Right kidney (tissue), 9 donors: ENCODE results near the gene SPECC1L.
"Not testable (repeated sequence)": the region's sequence is repeated elsewhere in the genome, so short reads cannot be mapped to it uniquely, and the experiment has no call there.

ENCODE experiments used
- DNase-seq: peaks from one replicate; pipeline ENCODE4 v3.0.0-alpha.2; 2016
- long read RNA-seq, 8 donors: transcript quantifications; one replicate each; lab custom pipeline, GENCODE V29; 2026

SPECC1L gene, protein sequence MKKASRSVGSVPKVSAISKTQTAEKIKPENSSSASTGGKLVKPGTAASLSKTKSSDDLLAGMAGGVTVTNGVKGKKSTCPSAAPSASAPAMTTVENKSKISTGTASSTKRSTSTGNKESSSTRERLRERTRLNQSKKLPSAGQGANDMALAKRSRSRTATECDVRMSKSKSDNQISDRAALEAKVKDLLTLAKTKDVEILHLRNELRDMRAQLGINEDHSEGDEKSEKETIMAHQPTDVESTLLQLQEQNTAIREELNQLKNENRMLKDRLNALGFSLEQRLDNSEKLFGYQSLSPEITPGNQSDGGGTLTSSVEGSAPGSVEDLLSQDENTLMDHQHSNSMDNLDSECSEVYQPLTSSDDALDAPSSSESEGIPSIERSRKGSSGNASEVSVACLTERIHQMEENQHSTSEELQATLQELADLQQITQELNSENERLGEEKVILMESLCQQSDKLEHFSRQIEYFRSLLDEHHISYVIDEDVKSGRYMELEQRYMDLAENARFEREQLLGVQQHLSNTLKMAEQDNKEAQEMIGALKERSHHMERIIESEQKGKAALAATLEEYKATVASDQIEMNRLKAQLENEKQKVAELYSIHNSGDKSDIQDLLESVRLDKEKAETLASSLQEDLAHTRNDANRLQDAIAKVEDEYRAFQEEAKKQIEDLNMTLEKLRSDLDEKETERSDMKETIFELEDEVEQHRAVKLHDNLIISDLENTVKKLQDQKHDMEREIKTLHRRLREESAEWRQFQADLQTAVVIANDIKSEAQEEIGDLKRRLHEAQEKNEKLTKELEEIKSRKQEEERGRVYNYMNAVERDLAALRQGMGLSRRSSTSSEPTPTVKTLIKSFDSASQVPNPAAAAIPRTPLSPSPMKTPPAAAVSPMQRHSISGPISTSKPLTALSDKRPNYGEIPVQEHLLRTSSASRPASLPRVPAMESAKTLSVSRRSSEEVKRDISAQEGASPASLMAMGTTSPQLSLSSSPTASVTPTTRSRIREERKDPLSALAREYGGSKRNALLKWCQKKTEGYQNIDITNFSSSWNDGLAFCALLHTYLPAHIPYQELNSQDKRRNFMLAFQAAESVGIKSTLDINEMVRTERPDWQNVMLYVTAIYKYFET
- long read RNA-seq, donor 1, full-length matches to known transcripts: 2 of 9 reads
- long read RNA-seq, donor 1, partial matches to known transcripts: 7 of 9 reads
- long read RNA-seq, donor 1, other reads (novel, unspliced or antisense): 0 of 9 reads
- long read RNA-seq, donor 2, full-length matches to known transcripts: 2 of 2 reads
- long read RNA-seq, donor 2, partial matches to known transcripts: 0 of 2 reads
- long read RNA-seq, donor 2, other reads (novel, unspliced or antisense): 0 of 2 reads
- long read RNA-seq, donor 3, full-length matches to known transcripts: 5 of 5 reads
- long read RNA-seq, donor 3, partial matches to known transcripts: 0 of 5 reads
- long read RNA-seq, donor 3, other reads (novel, unspliced or antisense): 0 of 5 reads
- long read RNA-seq, donor 4, full-length matches to known transcripts: 3 of 8 reads
- long read RNA-seq, donor 4, partial matches to known transcripts: 5 of 8 reads
- long read RNA-seq, donor 4, other reads (novel, unspliced or antisense): 0 of 8 reads
- long read RNA-seq, donor 5, full-length matches to known transcripts: 4 of 20 reads
- long read RNA-seq, donor 5, partial matches to known transcripts: 16 of 20 reads
- long read RNA-seq, donor 5, other reads (novel, unspliced or antisense): 0 of 20 reads
- long read RNA-seq, donor 6, full-length matches to known transcripts: 3 of 15 reads
- long read RNA-seq, donor 6, partial matches to known transcripts: 12 of 15 reads
- long read RNA-seq, donor 6, other reads (novel, unspliced or antisense): 0 of 15 reads
- long read RNA-seq, donor 7, full-length matches to known transcripts: 2 of 12 reads
- long read RNA-seq, donor 7, partial matches to known transcripts: 10 of 12 reads
- long read RNA-seq, donor 7, other reads (novel, unspliced or antisense): 0 of 12 reads
- long read RNA-seq, donor 8, full-length matches to known transcripts: 3 of 8 reads
- long read RNA-seq, donor 8, partial matches to known transcripts: 5 of 8 reads
- long read RNA-seq, donor 8, other reads (novel, unspliced or antisense): 0 of 8 reads

GRCh38 chr22:24270556-24271385 lies at the start of gene SPECC1L:
Gene SPECC1L (plus strand): TSS chr22:24270831. CDS start chr22:24302232, 31,401 bp downstream.
- DNase-seq: peak; percentile 100

GRCh38 chr22:24224468-24224867 lies 46.2 kb upstream of the SPECC1L start:
- DNase-seq: no peak

DNA sequence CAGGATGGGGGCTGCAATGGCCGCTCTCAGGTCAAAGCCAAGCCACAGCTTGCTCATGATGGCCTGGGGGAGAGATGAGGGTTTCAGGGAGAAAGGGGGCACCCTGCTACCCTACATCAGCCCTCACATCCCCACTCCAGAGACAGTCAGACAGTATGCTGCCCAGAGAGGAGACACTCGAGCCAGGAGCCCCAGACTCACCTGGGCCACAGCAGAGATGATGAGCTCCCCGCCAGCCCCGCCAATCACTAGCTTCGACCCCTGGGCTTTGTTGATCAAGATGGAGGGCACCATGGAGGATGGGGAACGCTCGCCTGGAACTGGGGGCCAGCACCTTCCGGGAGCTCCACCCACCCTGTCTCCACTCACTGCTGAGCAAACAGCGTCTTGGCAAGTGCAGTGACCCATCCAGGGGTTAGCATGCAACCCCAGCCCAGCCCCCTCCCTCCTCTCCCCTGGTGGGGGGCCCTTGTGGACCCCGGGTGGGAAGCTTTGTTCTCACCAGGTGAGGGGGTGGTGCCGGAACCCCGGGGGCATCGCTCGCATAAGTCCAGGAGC lies 45.5 kb upstream of the SPECC1L start:
- DNase-seq: no peak

DNA sequence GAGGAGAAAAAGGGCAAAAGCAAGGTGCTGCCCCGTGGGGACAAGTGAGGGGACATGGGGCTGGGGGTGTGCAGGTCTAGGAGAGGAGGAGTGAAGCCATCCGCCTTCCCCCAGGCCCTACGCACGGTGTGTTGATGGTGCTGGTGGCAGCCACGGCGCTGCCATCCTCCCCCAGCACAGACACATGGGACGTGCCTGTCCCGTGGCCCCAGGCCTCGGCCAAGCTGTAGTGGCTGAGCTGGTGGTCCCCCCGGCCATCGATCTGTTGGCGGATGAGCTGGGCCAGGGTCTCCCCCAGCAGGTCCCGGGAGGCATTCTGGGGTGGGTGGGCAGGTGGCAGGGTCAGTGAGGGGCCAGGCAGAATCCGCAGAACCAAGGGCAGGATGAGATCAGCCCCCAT lies 44.7 kb upstream of the SPECC1L start:
- no peak for DNase-seq

- no peak for DNase-seq
Observed at GRCh38 chr22:24230911-24231656, 39.5 kb upstream of the SPECC1L start.

DNA sequence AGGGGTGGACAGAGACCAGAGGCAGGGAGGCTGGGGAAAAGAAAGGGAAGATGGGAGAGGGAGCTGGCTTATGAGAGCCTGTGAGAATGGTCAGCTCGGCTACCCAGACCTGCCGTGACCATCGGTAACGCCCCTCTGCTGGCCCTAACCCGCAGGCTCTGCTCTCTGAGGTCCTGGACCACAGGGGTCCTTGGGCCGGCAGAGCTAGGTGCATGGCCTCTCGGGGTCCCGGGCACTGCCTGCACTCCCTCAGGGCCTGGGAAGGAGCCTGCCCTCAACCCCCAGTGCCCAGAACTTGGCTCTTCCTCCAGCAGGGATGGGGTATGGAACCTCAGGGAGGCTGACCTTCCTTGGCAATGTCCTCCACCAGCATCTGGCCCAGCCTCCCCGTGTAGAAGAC lies 38.9 kb upstream of the SPECC1L start:
- DNase-seq: no peak

GRCh38 chr22:24232124-24232523 lies 38.5 kb upstream of the SPECC1L start:
- DNase-seq: no peak

DNA sequence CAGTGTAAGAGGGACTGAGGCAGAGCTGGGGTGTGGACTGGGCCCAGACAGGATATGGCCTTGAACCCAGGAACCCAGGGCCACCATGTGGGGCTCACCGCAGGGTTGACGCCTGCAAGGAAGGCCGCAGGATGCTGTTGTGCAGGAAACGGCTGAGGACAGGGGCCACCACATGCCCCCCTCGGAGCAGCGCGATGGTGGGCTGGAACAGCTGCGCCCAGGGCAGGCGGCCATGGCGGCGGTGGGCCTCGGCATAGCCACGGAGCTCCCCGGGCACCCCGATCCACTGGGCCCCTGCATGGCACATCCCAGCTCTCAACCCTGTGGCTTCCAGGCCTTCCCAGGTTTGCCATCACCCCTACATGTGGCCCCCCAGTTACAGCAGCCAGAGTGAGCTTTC lies 37.9 kb upstream of the SPECC1L start:
- DNase-seq: no peak

DNA sequence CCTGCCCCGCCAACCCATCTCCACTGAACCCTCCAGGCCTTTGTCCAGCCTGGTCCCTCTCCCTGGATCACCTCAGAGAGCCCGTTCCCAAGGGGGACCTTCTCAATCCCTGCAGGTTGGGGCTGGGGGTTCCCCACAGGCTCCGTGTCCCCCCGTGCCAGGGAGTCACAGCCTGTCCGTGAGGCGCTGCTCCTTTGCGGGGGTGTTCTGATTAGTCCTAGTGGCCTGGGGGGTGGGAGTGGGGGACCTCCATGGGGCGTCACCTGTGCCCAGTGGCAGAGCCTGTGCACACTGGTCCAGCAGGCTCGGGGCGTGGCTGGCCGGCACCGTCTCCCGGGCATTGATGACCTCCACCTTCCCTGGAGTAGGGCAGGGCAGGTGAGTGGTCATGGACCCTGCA lies 37.4 kb upstream of the SPECC1L start:
- DNase-seq: no peak

DNA sequence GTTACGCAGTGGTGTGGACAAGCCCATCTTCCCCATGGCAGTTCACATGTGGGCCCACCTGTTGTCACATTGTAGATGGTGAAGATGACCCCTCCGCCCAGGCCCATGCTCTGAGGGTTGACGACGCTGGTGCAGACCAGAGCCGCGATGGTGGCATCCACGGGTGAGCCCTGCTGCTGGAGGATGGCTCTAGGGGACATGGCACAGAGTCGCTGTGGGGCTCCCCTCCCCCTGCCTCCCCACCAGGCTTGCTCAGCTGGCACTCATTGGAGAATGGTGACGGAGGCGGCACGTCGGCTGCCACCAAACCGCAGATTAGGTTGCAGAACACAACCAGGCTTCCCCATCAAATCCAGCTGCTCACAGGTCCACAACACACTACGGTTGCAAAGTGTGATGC lies 36.8 kb upstream of the SPECC1L start:
- no peak for DNase-seq

DNA sequence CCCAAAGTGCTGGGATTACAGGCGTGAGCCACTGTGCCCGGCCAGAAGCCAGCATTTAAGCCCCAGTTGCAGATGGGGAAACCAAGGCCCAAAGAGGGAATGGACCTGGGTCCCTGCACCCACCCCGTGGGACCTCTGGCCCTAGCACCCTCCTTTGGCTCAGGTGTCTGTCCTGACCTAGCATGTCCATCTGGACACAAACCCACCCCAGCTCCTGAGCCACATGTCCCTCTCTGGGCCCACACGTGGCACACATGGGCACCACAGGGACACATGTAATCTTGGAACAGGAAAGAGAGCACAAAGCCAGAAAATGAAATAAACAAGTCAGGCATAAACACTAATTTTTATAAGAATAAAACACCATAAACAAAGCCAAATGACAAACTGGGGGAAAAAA lies 35.3 kb upstream of the SPECC1L start:
- no peak for DNase-seq

DNA sequence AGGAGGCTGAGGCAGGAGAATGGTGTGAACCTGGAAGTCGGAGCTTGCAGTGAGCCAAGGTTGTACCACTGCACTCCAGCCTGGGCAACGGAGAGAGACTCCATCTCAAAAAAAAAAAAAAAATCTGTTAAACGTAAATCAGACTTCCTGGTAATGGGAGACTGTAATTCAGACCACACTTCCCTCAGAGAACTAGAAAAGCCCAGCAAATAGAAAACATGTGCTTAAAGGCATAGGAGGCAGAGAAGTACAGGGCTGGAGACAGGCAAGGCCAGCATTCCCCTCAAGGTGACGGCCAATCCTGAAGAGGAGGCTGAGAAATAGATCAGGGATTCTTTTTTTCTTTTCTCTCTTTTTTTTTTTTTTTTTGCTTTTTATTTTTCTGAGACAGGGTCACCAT lies 34.0 kb upstream of the SPECC1L start:
- no peak for DNase-seq

DNA sequence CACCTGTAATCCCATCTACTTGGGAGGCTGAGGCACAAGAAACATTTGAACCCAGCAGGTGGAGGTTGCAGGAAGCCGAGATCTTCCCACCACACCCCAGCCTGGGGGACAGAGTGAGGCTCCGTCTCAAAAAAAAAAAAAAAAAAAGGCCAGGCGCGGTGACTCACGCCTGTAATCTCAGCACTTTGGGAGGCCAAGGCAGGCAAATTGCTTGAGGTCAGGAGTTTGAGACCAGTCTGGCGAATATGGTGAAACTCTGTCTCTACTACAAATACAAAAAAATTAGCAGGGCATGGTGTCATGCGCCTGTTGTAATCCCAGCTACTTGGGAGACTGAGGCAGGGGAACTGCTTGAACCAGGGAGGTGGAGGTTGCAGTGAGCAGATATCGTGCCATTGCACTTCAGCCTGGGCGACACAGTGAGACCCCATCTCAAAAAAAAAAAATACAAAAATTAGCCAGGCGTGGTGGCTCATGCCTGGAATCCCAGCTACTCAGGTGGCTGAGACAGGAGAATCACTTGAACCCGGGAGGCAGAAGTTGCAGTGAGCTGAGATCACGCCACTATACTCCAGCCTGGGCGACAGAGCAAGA lies 32.4 kb upstream of the SPECC1L start:
- not testable (repeated sequence) for DNase-seq

DNA sequence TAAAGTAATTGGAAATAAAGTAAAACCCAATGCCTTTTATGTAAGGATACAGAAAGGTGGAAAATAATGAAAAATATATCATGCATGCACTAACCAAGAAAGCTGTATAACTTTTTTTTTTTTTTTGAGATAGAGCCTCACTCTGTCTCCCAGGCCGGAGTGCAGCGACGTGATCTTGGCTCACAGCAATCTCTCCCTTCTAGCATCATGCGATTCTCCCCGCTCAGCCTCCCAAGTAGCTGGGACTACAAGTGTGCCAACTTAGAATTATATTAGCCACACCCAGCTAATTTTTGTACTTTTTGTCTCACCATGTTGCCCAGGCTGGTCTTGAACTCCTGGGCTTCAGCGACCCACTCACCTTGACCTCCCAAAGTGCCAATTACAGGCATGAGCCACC lies 30.2 kb upstream of the SPECC1L start:
- no peak for DNase-seq

- DNase-seq: not testable (repeated sequence)
Observed at GRCh38 chr22:24240985-24241692, 29.5 kb upstream of the SPECC1L start.

- not testable (repeated sequence) for DNase-seq
Observed at GRCh38 chr22:24243417-24243816, 27.2 kb upstream of the SPECC1L start.

- peak; percentile 51 for DNase-seq
Observed at GRCh38 chr22:24244144-24244787, 26.4 kb upstream of the SPECC1L start.
